Ishikawa (cell line): ENCODE data around the gene CALHM1.

Source experiments
- CEBPB ChIP-seq: IDR thresholded peaks from 2 replicates; pipeline ENCODE4 v1.6.1; 2012
- CREB1 ChIP-seq: IDR thresholded peaks from 2 replicates; pipeline ENCODE4 v1.6.1; 2012; ENCODE audit warnings: low read depth
- EGR1 ChIP-seq: IDR thresholded peaks from 2 replicates; pipeline ENCODE4 v1.6.1; 2012
- EP300 ChIP-seq: IDR thresholded peaks from 2 replicates; pipeline ENCODE4 v1.6.1; 2012; ENCODE audit warnings: borderline replicate concordance
- FOXM1 ChIP-seq: IDR thresholded peaks from 2 replicates; pipeline ENCODE4 v1.6.1; 2012; ENCODE audit warnings: low read depth, borderline replicate concordance
- NFIC ChIP-seq: IDR thresholded peaks from 2 replicates; pipeline ENCODE4 v1.6.1; 2012
- RAD21 ChIP-seq: IDR thresholded peaks from 2 replicates; pipeline ENCODE4 v1.6.1; 2012; ENCODE audit warnings: low read depth
- TAF1 ChIP-seq: IDR thresholded peaks from 2 replicates; pipeline ENCODE4 v1.6.1; 2012; ENCODE audit warnings: low read depth, mild to moderate bottlenecking
- TCF12 ChIP-seq: IDR thresholded peaks from 2 replicates; pipeline ENCODE4 v1.6.1; 2012; ENCODE audit warnings: low read depth
- ZBTB7A ChIP-seq: IDR thresholded peaks from 2 replicates; pipeline ENCODE4 v1.6.1; 2012; ENCODE audit warnings: low read depth
- TF ChIP-seq, protein P1 (sequence below): IDR thresholded peaks from 2 replicates; pipeline ENCODE4 v1.6.1; 2012
- TF ChIP-seq, protein P2 (sequence below): IDR thresholded peaks from 2 replicates; pipeline ENCODE4 v1.6.1; 2012; ENCODE audit warnings: low read depth, mild to moderate bottlenecking

DNA sequence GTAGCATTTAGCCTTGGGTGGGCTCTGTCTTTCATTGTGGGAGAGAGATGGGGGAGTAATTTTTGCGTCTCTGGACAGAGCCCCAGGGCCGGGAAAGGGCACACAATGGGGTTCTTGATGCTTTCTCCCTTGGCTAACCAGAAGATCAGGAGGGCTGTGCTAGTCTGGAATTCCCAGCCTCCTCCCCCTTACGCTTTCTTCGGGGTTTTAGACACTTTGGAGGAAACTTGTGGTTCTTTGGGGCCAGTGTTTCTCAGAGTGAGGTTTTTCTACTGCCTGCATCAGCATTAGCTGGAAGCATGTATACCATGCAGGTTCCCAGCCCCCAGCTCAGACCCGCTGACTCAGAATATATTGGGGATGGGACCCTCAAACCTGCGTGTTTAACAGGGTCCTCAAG lies 41.8 kb upstream of the CALHM1 start:
- no peak for TF ChIP-seq EP300
- TF ChIP-seq RAD21, result no peak
- TF ChIP-seq, protein P1, sequence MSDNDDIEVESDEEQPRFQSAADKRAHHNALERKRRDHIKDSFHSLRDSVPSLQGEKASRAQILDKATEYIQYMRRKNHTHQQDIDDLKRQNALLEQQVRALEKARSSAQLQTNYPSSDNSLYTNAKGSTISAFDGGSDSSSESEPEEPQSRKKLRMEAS, result no peak
- TF ChIP-seq CEBPB, result no peak
- TF ChIP-seq NFIC, result no peak
- no peak for TF ChIP-seq CREB1
- TF ChIP-seq FOXM1, result no peak
- TF ChIP-seq TAF1, result no peak
- no peak for TF ChIP-seq ZBTB7A
- TF ChIP-seq TCF12, result no peak
- TF ChIP-seq, protein P2, sequence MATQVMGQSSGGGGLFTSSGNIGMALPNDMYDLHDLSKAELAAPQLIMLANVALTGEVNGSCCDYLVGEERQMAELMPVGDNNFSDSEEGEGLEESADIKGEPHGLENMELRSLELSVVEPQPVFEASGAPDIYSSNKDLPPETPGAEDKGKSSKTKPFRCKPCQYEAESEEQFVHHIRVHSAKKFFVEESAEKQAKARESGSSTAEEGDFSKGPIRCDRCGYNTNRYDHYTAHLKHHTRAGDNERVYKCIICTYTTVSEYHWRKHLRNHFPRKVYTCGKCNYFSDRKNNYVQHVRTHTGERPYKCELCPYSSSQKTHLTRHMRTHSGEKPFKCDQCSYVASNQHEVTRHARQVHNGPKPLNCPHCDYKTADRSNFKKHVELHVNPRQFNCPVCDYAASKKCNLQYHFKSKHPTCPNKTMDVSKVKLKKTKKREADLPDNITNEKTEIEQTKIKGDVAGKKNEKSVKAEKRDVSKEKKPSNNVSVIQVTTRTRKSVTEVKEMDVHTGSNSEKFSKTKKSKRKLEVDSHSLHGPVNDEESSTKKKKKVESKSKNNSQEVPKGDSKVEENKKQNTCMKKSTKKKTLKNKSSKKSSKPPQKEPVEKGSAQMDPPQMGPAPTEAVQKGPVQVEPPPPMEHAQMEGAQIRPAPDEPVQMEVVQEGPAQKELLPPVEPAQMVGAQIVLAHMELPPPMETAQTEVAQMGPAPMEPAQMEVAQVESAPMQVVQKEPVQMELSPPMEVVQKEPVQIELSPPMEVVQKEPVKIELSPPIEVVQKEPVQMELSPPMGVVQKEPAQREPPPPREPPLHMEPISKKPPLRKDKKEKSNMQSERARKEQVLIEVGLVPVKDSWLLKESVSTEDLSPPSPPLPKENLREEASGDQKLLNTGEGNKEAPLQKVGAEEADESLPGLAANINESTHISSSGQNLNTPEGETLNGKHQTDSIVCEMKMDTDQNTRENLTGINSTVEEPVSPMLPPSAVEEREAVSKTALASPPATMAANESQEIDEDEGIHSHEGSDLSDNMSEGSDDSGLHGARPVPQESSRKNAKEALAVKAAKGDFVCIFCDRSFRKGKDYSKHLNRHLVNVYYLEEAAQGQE, result no peak
- no peak for TF ChIP-seq EGR1
